Trophoblast cell (in vitro differentiated cells and primary cell): ENCODE data around the gene BRSK1.

Experiments
- DNase-seq, 2 donors: peaks; one replicate each; pipeline ENCODE4 v3.0.0-alpha.2; 2016
- H2AFZ ChIP-seq: 2 replicates; pipeline ENCODE4 v1.6.1; 2013; ENCODE audit warnings: low read length, moderate library complexity, mild to moderate bottlenecking; ENCODE audit not compliant: insufficient read depth, poor library complexity
- H2AK5ac ChIP-seq: 2 replicates; pipeline ENCODE4 v1.6.1; 2013; ENCODE audit warnings: mild to moderate bottlenecking, low read length
- H2BK120ac ChIP-seq: 2 replicates; pipeline ENCODE4 v1.6.1; 2013; ENCODE audit warnings: low read length, mild to moderate bottlenecking, moderate library complexity; ENCODE audit not compliant: insufficient read depth, poor library complexity
- H2BK12ac ChIP-seq: 2 replicates; pipeline ENCODE4 v1.6.1; 2013; ENCODE audit warnings: mild to moderate bottlenecking, low read length, moderate library complexity
- H2BK5ac ChIP-seq: 2 replicates; pipeline ENCODE4 v1.6.1; 2013; ENCODE audit warnings: low read length, low read depth, moderate library complexity, mild to moderate bottlenecking; ENCODE audit not compliant: poor library complexity
- H3K14ac ChIP-seq: 2 replicates; pipeline ENCODE4 v1.6.1; 2013; ENCODE audit warnings: mild to moderate bottlenecking, low read length
- H3K18ac ChIP-seq: 2 replicates; pipeline ENCODE4 v1.6.1; 2013; ENCODE audit warnings: mild to moderate bottlenecking, low read length
- H3K23ac ChIP-seq: 2 replicates; pipeline ENCODE4 v1.6.1; 2013; ENCODE audit warnings: low read length
- H3K27ac ChIP-seq: 2 replicates; pipeline ENCODE4 v1.5.1; 2013; ENCODE audit warnings: low read depth, mild to moderate bottlenecking, inconsistent platforms, low read length, moderate library complexity
- H3K27me3 ChIP-seq: 2 replicates; pipeline ENCODE4 v1.6.1; 2013; ENCODE audit warnings: inconsistent platforms, mild to moderate bottlenecking, low read length, moderate library complexity; ENCODE audit not compliant: insufficient read depth
- H3K36me3 ChIP-seq, 2 experiments: 1 replicate in 1 of 2; 2 replicates in 1 of 2; pipeline ENCODE4 v1.6.1; 2013; ENCODE audit warnings: low read length in 2 of 2, mild to moderate bottlenecking in 2 of 2, moderate library complexity in 1 of 2; ENCODE audit not compliant: insufficient read depth in 2 of 2, control insufficient read depth in 1 of 2
- H3K4ac ChIP-seq: 2 replicates; pipeline ENCODE4 v1.6.1; 2013; ENCODE audit warnings: low read depth, mild to moderate bottlenecking, low read length, moderate library complexity
- H3K4me1 ChIP-seq, 2 experiments: 1 replicate in 1 of 2; 2 replicates in 1 of 2; pipeline ENCODE4 v1.6.1; 2013; ENCODE audit warnings: low read length in 2 of 2, mild to moderate bottlenecking in 2 of 2, moderate library complexity in 1 of 2; ENCODE audit not compliant: insufficient read depth in 2 of 2, control insufficient read depth in 1 of 2
- H3K4me2 ChIP-seq: 2 replicates; pipeline ENCODE4 v1.6.1; 2013; ENCODE audit warnings: inconsistent platforms, mild to moderate bottlenecking, low read length, moderate library complexity
- H3K4me3 ChIP-seq: 2 replicates; pipeline ENCODE4 v1.5.1; 2013; ENCODE audit warnings: mild to moderate bottlenecking, low read depth, low read length, inconsistent platforms
- H3K79me1 ChIP-seq: one replicate; pipeline ENCODE4 v1.6.1; 2013; ENCODE audit warnings: low read length
- H3K79me2 ChIP-seq: 2 replicates; pipeline ENCODE4 v1.6.1; 2013; ENCODE audit warnings: low read length, mild to moderate bottlenecking; ENCODE audit not compliant: control insufficient read depth, insufficient read depth, poor library complexity
- H3K9ac ChIP-seq: 2 replicates; pipeline ENCODE4 v1.6.1; 2013; ENCODE audit warnings: mild to moderate bottlenecking, low read length
- H3K9me3 ChIP-seq: 2 replicates; pipeline ENCODE4 v1.6.1; 2013; ENCODE audit warnings: low read depth, mild to moderate bottlenecking, control low read depth, inconsistent platforms, low read length; ENCODE audit not compliant: insufficient read depth
- H4K12ac ChIP-seq: 2 replicates; pipeline ENCODE4 v1.6.1; 2013; ENCODE audit warnings: low read depth, mild to moderate bottlenecking, low read length, moderate library complexity
- H4K8ac ChIP-seq: 2 replicates; pipeline ENCODE4 v1.6.1; 2013; ENCODE audit warnings: low read depth, mild to moderate bottlenecking, low read length, moderate library complexity
- H4K91ac ChIP-seq: one replicate; pipeline ENCODE4 v1.6.1; 2013; ENCODE audit warnings: low read depth, mild to moderate bottlenecking, low read length, moderate library complexity
- WGBS: extraction: QIAGEN DNeasy Blood & Tissue Kit; methylation state at CpG from one replicate; pipeline ENCODE4 v1.1.7; 2013; ENCODE audit warnings: missing lambda C conversion rate; ENCODE audit not compliant: insufficient read length, insufficient coverage; ENCODE audit errors: extremely low coverage; 5-methylcytosine and 5-hydroxymethylcytosine counted together

Gene BRSK1

GRCh38 chr19:55265173-55265572 lies 18.6 kb upstream of the BRSK1 start:
- WGBS = no CpG with 5 or more reads among the region's 16 CpGs
- H3K14ac ChIP-seq = no peak overlapping the region
- H3K4ac ChIP-seq = no peak overlapping the region
- DNase-seq = no peak
- H2BK120ac ChIP-seq = no peak overlapping the region
- H2BK12ac ChIP-seq = no peak overlapping the region
- H4K91ac ChIP-seq = no peak overlapping the region
- H3K9ac ChIP-seq = no peak overlapping the region
- H3K79me1 ChIP-seq = no peaks in the 10 kb centered on the region
- H3K4me2 ChIP-seq = no peak overlapping the region
- H2BK5ac ChIP-seq = no peak overlapping the region
- no peak overlapping the region for H4K8ac ChIP-seq
- H3K18ac ChIP-seq = no peak overlapping the region
- no peaks in the 10 kb centered on the region for H3K4me1 ChIP-seq
- H3K27ac ChIP-seq = no peak overlapping the region
- no peaks in the 10 kb centered on the region for H3K79me2 ChIP-seq
- no peak overlapping the region for H2AFZ ChIP-seq
- H4K12ac ChIP-seq = no peak overlapping the region
- H3K23ac ChIP-seq = no peak overlapping the region
- H3K27me3 ChIP-seq = no peaks in the 10 kb centered on the region
- no peak overlapping the region for H3K4me3 ChIP-seq
- H3K36me3 ChIP-seq = peaks cover 0 to 4% of the 10 kb centered on the region in 2 experiments
- no peak overlapping the region for H2AK5ac ChIP-seq
- H3K9me3 ChIP-seq = peaks cover 5% of the 10 kb centered on the region

- Histone ChIP-seq H2AFZ (no peak overlapping the region), H3K27me3 (no peaks in the 10 kb centered on the region), H3K23ac (no peak overlapping the region), H3K9ac (no peak overlapping the region), H2AK5ac (no peak overlapping the region), H3K79me2 (no peaks in the 10 kb centered on the region), H3K14ac (no peak overlapping the region), H3K4me2 (no peak overlapping the region), H3K27ac (no peak overlapping the region), H3K79me1 (no peaks in the 10 kb centered on the region), H3K36me3 (peaks cover 0 to 8% of the 10 kb centered on the region in 2 experiments), H2BK12ac (no peak overlapping the region), H3K4me1 (no peaks in the 10 kb centered on the region), H3K18ac (no peak overlapping the region), H4K8ac (no peak overlapping the region), H3K9me3 (peaks cover 9% of the 10 kb centered on the region), H2BK5ac (no peak overlapping the region), H2BK120ac (no peak overlapping the region), H3K4me3 (peak overlapping the region; percentile 14), H4K91ac (no peak overlapping the region), H4K12ac (no peak overlapping the region), H3K4ac (no peak overlapping the region)
- no peak for DNase-seq
- WGBS = no CpG with 5 or more reads among the region's 12 CpGs
Observed at GRCh38 chr19:55265723-55266386, 17.9 kb upstream of the BRSK1 start.

GRCh38 chr19:55266404-55266803 lies 17.4 kb upstream of the BRSK1 start:
- Histone ChIP-seq H3K27ac (no peak overlapping the region), H2AFZ (no peak overlapping the region), H3K4me2 (no peak overlapping the region), H3K18ac (no peak overlapping the region), H2AK5ac (no peak overlapping the region), H3K27me3 (no peaks in the 10 kb centered on the region), H4K8ac (no peak overlapping the region), H3K79me1 (no peaks in the 10 kb centered on the region), H2BK5ac (no peak overlapping the region), H3K4me1 (no peaks in the 10 kb centered on the region), H3K14ac (no peak overlapping the region), H3K36me3 (peaks cover 0 to 8% of the 10 kb centered on the region in 2 experiments), H3K9me3 (peaks cover 9% of the 10 kb centered on the region), H2BK120ac (no peak overlapping the region), H2BK12ac (no peak overlapping the region), H3K4ac (no peak overlapping the region), H3K23ac (no peak overlapping the region), H4K12ac (no peak overlapping the region), H3K9ac (no peak overlapping the region), H3K4me3 (peak overlapping the region; percentile 14), H3K79me2 (no peaks in the 10 kb centered on the region), H4K91ac (no peak overlapping the region)
- 100% methylated on average over 2 of the region's 3 CpGs for WGBS
- no peak for DNase-seq

- H2BK120ac ChIP-seq = no peak overlapping the region
- no peak overlapping the region for H2AFZ ChIP-seq
- no peaks in the 10 kb centered on the region for H3K4me1 ChIP-seq
- no CpG with 5 or more reads among the region's 4 CpGs for WGBS
- H3K18ac ChIP-seq = no peak overlapping the region
- H3K36me3 ChIP-seq = peaks cover 0 to 11% of the 10 kb centered on the region in 2 experiments
- no peaks in the 10 kb centered on the region for H3K79me1 ChIP-seq
- no peak overlapping the region for H3K4me2 ChIP-seq
- no peak overlapping the region for H4K91ac ChIP-seq
- H2BK5ac ChIP-seq = no peak overlapping the region
- no peak overlapping the region for H3K23ac ChIP-seq
- H3K27ac ChIP-seq = no peak overlapping the region
- no peaks in the 10 kb centered on the region for H3K79me2 ChIP-seq
- no peak overlapping the region for H2AK5ac ChIP-seq
- no peak for DNase-seq
- no peak overlapping the region for H3K4ac ChIP-seq
- H3K4me3 ChIP-seq = no peak overlapping the region
- H2BK12ac ChIP-seq = no peak overlapping the region
- H3K9me3 ChIP-seq = peaks cover 9% of the 10 kb centered on the region
- H3K27me3 ChIP-seq = no peaks in the 10 kb centered on the region
- H4K8ac ChIP-seq = no peak overlapping the region
- H3K14ac ChIP-seq = no peak overlapping the region
- no peak overlapping the region for H4K12ac ChIP-seq
- H3K9ac ChIP-seq = no peak overlapping the region
Observed at GRCh38 chr19:55266840-55267239, 17.0 kb upstream of the BRSK1 start.
